HG03103 (cell line): ENCODE measurements around the gene DEPDC7.
A peak's percentile ranks its signal among the peaks of the same experiment; 100 is the strongest.

ENCODE experiments used
- ATAC-seq: cut with Tn5 transposase; IDR thresholded peaks from one replicate; pipeline ENCODE4 v1.9.1; 2021; ENCODE audit warnings: low read depth; ENCODE audit not compliant: unreplicated experiment

Gene DEPDC7

DNA sequence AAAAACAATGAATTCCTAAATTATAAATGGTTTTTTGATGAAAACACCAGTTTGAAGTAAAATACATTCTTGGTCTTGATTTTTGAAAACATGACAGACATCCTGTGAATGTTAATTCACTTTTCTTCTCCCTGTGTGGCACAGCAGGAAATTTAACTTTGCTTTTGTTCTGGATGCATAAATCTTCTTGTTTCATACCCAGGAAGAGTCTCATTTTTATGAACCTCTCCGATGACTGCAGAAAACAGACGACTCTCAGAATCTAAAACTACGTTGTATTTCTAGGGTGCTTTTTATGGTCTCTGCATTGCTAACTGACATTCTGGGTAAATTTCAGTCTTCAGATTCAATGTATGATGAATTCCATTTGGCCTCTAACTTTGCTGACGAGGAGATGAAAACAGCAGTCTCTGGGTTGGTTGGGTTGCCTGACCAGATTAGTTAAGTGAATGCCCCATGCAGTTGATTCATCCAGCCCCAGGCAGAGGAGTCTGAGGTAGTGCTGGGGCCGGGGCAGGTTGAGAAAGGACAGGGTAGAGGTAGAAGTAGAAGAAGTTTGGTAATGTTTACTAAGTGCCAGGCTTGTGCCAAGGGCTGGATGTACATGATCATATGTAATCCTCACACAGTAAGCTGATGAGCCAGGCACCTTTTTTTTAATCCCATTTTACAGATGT lies 43.8 kb downstream of the DEPDC7 start:
- no peak for ATAC-seq

DNA sequence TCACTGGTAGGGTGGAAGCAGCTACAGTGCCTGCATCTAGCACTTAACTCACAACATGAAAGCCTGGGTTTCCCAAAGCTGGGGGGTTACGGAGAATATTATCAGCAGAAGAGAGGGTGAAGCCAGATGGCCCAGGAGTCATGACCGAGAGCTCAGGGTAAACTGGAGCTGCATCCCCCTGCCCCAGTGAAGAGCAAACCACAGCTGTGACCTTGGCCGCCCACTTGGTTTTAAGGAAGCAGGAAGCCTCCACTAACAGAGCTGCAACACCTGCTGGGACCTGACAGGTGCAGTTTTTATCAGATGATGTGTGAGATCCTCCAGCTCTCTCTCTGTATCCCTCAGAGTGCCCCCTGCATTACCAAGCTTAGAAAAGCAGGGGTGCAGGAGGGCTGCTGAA lies 44.6 kb downstream of the DEPDC7 start:
- no peak for ATAC-seq

DNA sequence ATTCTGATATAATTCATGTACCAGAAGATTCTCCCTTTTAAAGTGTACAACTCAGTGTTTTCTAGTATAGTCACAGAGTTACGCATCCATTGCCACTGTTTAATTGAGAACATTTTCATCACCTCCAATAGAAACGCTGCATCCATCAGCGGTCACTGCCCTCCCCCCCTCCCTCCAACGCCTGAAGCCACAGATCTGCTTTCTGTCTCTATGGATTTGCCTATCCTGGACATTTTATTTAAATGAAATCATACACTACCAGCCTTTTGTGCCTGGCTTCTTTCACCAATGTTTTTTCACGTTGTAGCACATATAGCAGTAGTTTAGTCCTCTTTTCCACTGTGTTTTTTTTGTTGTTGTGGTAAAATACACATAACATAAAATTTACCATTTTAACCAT lies 46.5 kb downstream of the DEPDC7 start:
- no peak for ATAC-seq

DNA sequence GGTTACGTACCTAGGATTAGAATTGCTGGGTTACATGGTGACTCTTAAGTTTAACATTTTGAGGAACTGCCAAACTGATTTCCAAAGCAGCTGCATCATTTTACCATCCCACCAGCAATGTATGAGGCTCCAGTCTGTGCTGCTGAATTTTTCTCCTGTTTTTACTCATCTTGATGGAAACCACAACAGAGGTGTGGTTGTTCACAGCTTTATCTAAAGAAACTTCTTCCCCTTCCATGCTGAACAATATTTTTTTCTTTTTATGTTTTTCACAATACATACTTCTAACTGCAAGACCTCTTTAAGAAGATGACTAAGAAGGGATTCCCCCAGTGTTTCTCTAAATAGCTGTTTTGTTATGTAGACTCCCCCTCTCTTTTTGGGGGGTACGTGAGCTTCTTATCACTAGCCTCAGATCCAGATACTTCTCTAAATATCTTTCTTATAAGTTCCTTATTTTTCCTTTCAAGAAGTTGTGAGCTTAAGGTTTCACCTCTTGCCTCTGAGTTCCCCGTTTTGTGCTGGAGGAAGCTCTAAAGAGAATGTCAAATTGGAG lies 47.7 kb downstream of the DEPDC7 start:
- ATAC-seq = peak; percentile 51

DNA sequence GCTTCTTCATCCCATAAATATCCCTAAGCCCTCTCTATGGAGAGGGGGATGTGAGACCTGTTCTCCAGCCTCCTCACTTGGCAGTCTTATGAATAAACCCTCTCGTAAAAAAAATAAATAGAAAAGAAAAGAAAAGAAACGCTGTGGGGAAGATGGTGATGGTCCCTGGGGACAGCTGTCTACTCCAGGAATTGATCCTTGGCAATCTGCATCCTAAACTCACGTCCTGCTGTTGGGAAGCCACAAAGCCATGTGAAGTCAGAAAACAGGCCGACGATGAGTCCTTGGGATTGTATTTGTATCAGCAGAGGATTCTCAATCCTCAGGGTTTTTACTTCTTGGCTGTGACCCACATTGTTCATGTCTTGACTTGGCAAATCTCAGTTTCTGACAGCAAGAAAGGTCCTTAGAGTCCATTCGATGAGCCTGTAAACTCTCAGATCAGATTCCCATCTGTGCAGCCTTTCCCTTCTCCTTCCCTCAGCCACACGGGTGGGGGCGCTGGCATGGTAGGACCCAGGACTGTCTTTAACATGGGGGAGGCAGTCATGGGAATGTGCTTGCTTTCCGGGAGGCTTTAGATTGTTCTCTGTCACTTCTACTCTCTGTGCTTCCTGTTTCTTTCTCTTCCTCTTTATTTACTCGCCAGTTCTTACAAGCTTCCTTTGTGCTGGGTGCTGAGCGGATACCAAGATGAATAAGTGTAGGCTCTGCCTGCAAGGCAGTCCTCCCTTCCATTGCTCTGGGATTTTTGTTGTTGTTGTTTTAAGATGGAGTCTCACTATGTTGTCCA lies 48.6 kb downstream of the DEPDC7 start:
- no peak for ATAC-seq

DNA sequence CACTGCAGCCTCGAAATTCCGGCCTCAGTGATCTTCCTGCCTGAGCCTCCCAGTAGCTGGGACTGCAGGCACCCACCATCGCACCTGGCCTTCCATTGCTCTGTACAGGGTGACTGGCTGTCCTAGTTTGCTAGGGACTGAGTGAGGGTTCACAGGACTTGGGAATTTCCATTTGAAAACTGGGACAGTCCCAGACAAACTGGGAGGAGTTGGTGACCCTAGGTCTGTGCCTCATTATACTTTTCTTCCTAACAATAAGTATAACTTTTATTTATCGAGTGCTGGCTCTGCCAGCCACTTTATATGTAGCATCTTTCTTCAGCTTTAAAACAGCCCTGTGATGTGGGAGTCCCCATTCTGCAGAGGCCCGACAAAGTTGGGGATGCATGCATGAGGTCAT lies 49.2 kb downstream of the DEPDC7 start:
- ATAC-seq = no peak

DNA sequence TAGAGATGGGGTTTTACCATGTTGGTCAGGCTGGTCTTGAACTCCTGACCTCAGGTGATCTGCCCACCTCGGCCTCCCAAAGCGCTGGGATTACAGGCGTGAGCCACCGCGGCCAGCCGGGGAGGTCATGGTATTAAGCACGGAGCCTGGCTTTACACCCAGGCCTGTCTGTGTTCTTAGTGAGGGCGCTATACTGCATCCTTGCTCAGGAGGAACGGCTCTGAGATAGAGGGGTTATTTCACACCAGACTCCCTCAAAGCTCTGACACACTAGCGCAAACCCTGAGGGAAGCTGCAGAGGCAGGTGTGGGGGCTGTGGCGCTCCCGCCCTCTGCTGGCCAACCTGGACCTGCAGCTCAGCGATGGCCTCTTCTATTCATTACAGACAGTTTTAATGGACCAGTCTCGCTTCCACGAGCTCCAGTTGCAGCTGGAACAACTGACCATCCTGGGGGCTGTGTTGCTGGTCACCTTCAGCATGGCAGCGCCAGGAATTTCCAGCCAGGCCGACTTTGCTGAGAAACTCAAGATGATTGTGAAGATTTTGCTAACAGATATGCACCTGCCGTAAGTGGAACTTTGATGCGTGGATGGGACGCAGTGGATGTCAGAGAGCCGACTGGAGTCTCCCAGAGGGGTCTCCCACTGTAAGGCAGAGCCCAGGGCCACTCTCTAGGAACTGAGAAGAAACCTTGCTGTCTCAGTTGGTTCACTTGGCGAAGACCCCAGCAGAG lies 49.9 kb downstream of the DEPDC7 start:
- no peak for ATAC-seq

DNA sequence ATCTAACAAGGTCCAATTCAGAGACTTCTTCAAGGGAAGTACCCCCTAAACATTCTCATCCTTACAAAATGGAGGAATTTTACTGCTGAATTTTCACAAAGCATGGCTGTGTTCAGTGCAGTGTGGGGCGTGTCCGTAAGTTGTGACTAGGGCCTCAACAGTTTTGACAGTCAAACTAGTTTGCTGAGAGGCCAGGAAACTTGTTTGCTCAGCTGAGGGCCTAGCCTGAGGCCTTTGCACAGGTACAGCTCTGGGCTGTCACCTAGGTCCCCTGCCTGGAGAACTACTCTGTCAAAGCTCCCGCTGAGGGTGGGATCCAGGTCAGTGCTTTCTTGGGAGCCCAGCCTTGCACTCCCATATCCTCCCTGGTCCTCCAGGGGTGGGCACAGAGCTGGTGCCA lies 51.6 kb downstream of the DEPDC7 start:
- no peak for ATAC-seq

DNA sequence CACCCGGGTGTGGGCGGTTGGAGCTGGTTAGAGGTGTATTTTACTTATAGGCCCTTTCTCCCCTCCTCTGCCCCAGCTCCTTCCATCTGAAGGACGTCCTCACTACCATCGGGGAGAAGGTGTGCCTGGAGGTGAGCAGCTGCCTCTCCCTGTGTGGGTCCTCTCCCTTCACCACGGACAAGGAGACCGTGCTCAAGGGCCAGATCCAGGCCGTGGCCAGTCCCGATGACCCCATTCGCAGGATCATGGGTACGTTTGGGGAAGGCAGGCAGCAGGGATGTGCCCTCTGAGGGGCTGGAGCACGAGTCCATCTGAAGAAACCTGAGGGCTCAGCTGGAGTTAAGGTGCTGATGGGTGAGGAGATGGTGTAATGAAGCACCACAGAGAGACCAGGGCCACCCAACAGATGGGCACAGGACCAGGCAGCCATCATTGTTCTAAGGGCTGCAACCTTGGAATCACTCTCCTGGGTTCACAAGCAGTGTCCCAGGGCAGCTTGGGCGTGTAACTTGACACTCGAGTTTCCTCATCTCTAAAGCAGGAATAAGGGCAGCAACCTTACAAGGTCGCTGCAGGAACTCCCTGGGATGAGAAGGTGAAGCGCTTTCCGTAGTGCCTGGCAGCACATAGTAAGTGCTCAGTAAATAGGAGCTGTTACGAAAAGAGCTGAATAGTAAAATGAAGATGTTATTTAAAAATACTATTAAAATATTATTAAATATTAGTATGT lies 53.1 kb downstream of the DEPDC7 start:
- ATAC-seq = no peak

DNA sequence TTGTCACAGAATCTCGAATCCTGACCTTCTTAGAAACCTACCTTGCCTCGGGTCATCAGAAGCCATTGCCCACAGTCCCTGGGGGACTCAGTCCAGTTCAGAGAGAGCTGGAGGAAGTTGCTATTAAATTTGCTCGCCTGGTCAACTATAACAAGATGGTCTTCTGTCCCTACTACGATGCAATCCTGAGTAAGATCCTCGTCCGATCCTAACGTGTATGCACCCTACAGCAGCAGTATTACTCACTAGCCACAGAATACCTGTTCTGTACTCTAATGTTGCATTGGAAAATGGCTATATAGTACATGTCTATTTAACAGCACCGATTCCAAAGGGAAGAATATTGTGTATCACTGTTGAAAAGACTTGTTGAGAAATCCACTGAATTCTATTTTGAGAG lies 56.8 kb downstream of the DEPDC7 start:
- ATAC-seq = no peak
